Prostate gland (tissue), 2 donors: ENCODE results near the gene TRIP11. TPM values are rescaled to one million over a fixed set of nuclear protein-coding genes. Genes with fewer than 3 reads are reported as not detected.

Experiments used
- DNase-seq: peaks from one replicate; pipeline ENCODE4 v3.0.0-alpha.2; 2019; ENCODE audit warnings: low spot score
- H3K27ac ChIP-seq, 2 donors: fragments of 200-600 bp; sonication (generic); 2 replicates each; pipeline ENCODE4 v1.5.1; 2017 to 2019
- H3K27me3 ChIP-seq: fragments of 200-600 bp; sonication (generic); replicated peaks from 2 replicates; pipeline ENCODE4 v1.5.1; 2019; ENCODE audit not compliant: insufficient read depth
- H3K36me3 ChIP-seq, 2 donors: fragments of 200-600 bp; sonication (generic); 1 replicate in 1 of 2; 2 replicates in 1 of 2; pipeline versions ENCODE4 v1.5.1 to v1.8.1; 2017 to 2019
- H3K4me1 ChIP-seq: fragments of 200-600 bp; sonication (generic); replicated peaks from 2 replicates; pipeline ENCODE4 v1.5.1; 2019
- H3K4me3 ChIP-seq, 2 donors: fragments of 200-600 bp; sonication (generic); 2 replicates each; pipeline ENCODE4 v1.5.1; 2017 to 2019
- H3K9me3 ChIP-seq: fragments of 200-600 bp; sonication (generic); 2 replicates; pipeline ENCODE4 v1.5.1; 2017
- CTCF ChIP-seq, 4 experiments: fragments of 200-600 bp in 2 of 4; fragments of 450-650 bp in 2 of 4; sonication (generic) in 2 of 4; IDR thresholded peaks; 1 replicate in 3 of 4; 2 replicates in 1 of 4; pipeline ENCODE4 v1.5.1; 2016 to 2019; ENCODE audit warnings: antibody characterized with exemption in 4 of 4, mild to moderate bottlenecking in 2 of 4, moderate library complexity in 2 of 4
- POLR2A ChIP-seq: fragments of 450-650 bp; IDR thresholded peaks from one replicate; pipeline ENCODE4 v1.6.1; 2016; ENCODE audit warnings: antibody characterized with exemption, mild to moderate bottlenecking
- POLR2AphosphoS5 ChIP-seq: sonication (generic); formaldehyde crosslinking; IDR thresholded peaks from one replicate; pipeline ENCODE4 v1.6.1; 2017; ENCODE audit warnings: antibody characterized with exemption
- WGBS: methylation state at CpG from one replicate; pipeline ENCODE4 v1.1.5; 2018; 5-methylcytosine and 5-hydroxymethylcytosine counted together
- intact Hi-C: fragments of 100-400 bp; cut with DNase I; formaldehyde crosslinking; loops from one replicate; pipeline ENCODE4 v1.14.2; 2022
- total RNA-seq, 2 donors: library from RNA; depleted of rRNA; stranded (reverse); fragments of >200 nt; gene quantifications; one replicate each; pipeline ENCODE4 v1.1.0, GENCODE V29; 2016

Gene TRIP11
- total RNA-seq, 2 donors from 2014 or later = 27.1 to 42.4 TPM

GRCh38 chr14:91998667-91999570 is 40.9 kb downstream of the TRIP11 start:
- H3K9me3 ChIP-seq = no peaks in the 10 kb centered on the region
- H3K4me3 ChIP-seq = no peak overlapping the region
- no peak overlapping the region for H3K27ac ChIP-seq
- DNase-seq = no peak
- no peaks in the 10 kb centered on the region for H3K27me3 ChIP-seq
- 71% methylated on average over 6 of the region's 6 CpGs for whole genome bisulfite sequencing
- TF ChIP-seq CTCF (IDR thresholded peaks at IDR 0.05) (no peak), POLR2A (no peak), POLR2AphosphoS5 (no peak)
- H3K36me3 ChIP-seq = no peaks in the 10 kb centered on the region
- no peaks in the 10 kb centered on the region for H3K4me1 ChIP-seq
- intact Hi-C loops = loop anchor here (10.0 kb wide), 1 partner anchor 344 kb away; no protein-coding TSS in a partner anchor

GRCh38 chr14:91997492-91997891 is 42.4 kb downstream of the TRIP11 start:
- no peak for DNase-seq
- no peak overlapping the region for H3K27ac ChIP-seq
- no peaks in the 10 kb centered on the region for H3K36me3 ChIP-seq
- H3K9me3 ChIP-seq = no peaks in the 10 kb centered on the region
- H3K27me3 ChIP-seq = no peaks in the 10 kb centered on the region
- H3K4me3 ChIP-seq = no peak overlapping the region
- intact Hi-C loops = loop anchor here (10.0 kb wide), 1 partner anchor 343 kb away; no protein-coding TSS in a partner anchor
- H3K4me1 ChIP-seq = no peaks in the 10 kb centered on the region
- TF ChIP-seq POLR2AphosphoS5 (no peak), POLR2A (no peak), CTCF (IDR thresholded peaks at IDR 0.05) (no peak)

- Histone ChIP-seq H3K4me3 (no peak overlapping the region), H3K4me1 (no peaks in the 10 kb centered on the region), H3K27me3 (no peaks in the 10 kb centered on the region), H3K36me3 (no peaks in the 10 kb centered on the region), H3K9me3 (no peaks in the 10 kb centered on the region), H3K27ac (no peak overlapping the region)
- intact Hi-C loops = loop anchor here (10.0 kb wide), 1 partner anchor 342 kb away; no protein-coding TSS in a partner anchor
- 25% methylated on average over 2 of the region's 2 CpGs for WGBS
- TF ChIP-seq POLR2AphosphoS5 (no peak), CTCF (IDR thresholded peaks at IDR 0.05) (peak in 3 of 4 experiments; percentile 23 to 56 (median 48)), POLR2A (no peak)
- DNase-seq = no peak
These were observed 42.9 kb downstream of the TRIP11 start for GRCh38 chr14:91996948-91997371.

GRCh38 chr14:91987192-91987591 is 52.7 kb downstream of the TRIP11 start:
- no peaks in the 10 kb centered on the region for H3K4me1 ChIP-seq
- no peak overlapping the region for H3K27ac ChIP-seq
- H3K36me3 ChIP-seq = no peaks in the 10 kb centered on the region
- intact Hi-C loops = no loop called here
- no peak overlapping the region for H3K4me3 ChIP-seq
- no peak for TF ChIP-seq CTCF (IDR thresholded peaks at IDR 0.05)
- TF ChIP-seq POLR2A = no peak
- no peaks in the 10 kb centered on the region for H3K27me3 ChIP-seq
- H3K9me3 ChIP-seq = no peaks in the 10 kb centered on the region
- WGBS = 91% methylated on average over 3 of the region's 3 CpGs
- DNase-seq = no peak
